Vagina (tissue), 2 donors: Measurements from ENCODE around the gene ARHGAP21. TPM values are rescaled to one million over a fixed set of nuclear protein-coding genes. Genes with fewer than 3 reads are reported as not detected.

Experiments
- DNase-seq, 2 donors: peaks; one replicate each; pipeline ENCODE4 v3.0.0-alpha.2; 2017; ENCODE audit errors: extremely low spot score in 2 of 2
- H3K27ac ChIP-seq: fragments of 200-600 bp; sonication (generic); one replicate; pipeline ENCODE4 v1.5.1; 2019
- H3K27me3 ChIP-seq: fragments of 200-600 bp; sonication (generic); one replicate; pipeline ENCODE4 v1.5.1; 2019
- H3K36me3 ChIP-seq, 2 donors: fragments of 200-600 bp; sonication (generic); one replicate each; pipeline ENCODE4 v1.5.1; 2017 to 2019
- H3K4me1 ChIP-seq: fragments of 200-600 bp; sonication (generic); one replicate; pipeline ENCODE4 v1.5.1; 2019
- H3K4me3 ChIP-seq, 2 donors: fragments of 200-600 bp; sonication (generic); 1 replicate in 1 of 2; 2 replicates in 1 of 2; pipeline ENCODE4 v1.5.1; 2016 to 2019
- H3K9me3 ChIP-seq: fragments of 200-600 bp; sonication (generic); one replicate; pipeline ENCODE4 v1.5.1; 2019
- CTCF ChIP-seq, 3 experiments: fragments of 450-650 bp in 2 of 3; fragments of 200-600 bp in 1 of 3; sonication (generic) in 1 of 3; IDR thresholded peaks; one replicate each; pipeline ENCODE4 v1.5.1; 2017 to 2019; ENCODE audit warnings: antibody characterized with exemption in 3 of 3, mild to moderate bottlenecking in 2 of 3, moderate library complexity in 2 of 3
- POLR2A ChIP-seq, 2 donors: fragments of 450-650 bp; IDR thresholded peaks; one replicate each; pipeline ENCODE4 v1.6.1; 2017; ENCODE audit warnings: antibody characterized with exemption in 2 of 2, mild to moderate bottlenecking in 2 of 2, moderate library complexity in 2 of 2
- POLR2AphosphoS5 ChIP-seq, 2 donors: sonication (generic); formaldehyde crosslinking; IDR thresholded peaks; one replicate each; pipeline ENCODE4 v1.9.0; 2017; ENCODE audit warnings: antibody characterized with exemption in 2 of 2, mild to moderate bottlenecking in 2 of 2, low read depth in 1 of 2; ENCODE audit not compliant: insufficient read depth in 1 of 2
- intact Hi-C: fragments of 100-400 bp; cut with DNase I; formaldehyde crosslinking; loops from one replicate; pipeline ENCODE4 v1.15.1; 2023
- total RNA-seq: library from RNA; depleted of rRNA; stranded (reverse); fragments of >200 nt; gene quantifications from one replicate; pipeline ENCODE4 v1.2.3, GENCODE V29; 2016

Gene ARHGAP21
- total RNA-seq, 1 donor from 2014 or later: 43.0 TPM

GRCh38 chr10:24552346-24553016 is 171.2 kb downstream of the ARHGAP21 start:
- Histone ChIP-seq H3K9me3 (no peaks in the 10 kb centered on the region), H3K4me1 (peaks cover 14% of the 10 kb centered on the region), H3K36me3 (no peaks in the 10 kb centered on the region), H3K4me3 (no peak overlapping the region), H3K27me3 (no peaks in the 10 kb centered on the region), H3K27ac (no peak overlapping the region)
- no peak for DNase-seq
- TF ChIP-seq CTCF (IDR thresholded peaks at IDR 0.05) (no peak), POLR2AphosphoS5 (IDR thresholded peaks at IDR 0.05; ENCODE audit: insufficient read depth in 1 of 2, low read depth in 1 of 2) (no peak), POLR2A (IDR thresholded peaks at IDR 0.05) (no peak)
- intact Hi-C loops: no loop called here

- H3K27ac ChIP-seq: no peak overlapping the region
- TF ChIP-seq CTCF (IDR thresholded peaks at IDR 0.05) (no peak), POLR2AphosphoS5 (IDR thresholded peaks at IDR 0.05; ENCODE audit: insufficient read depth in 1 of 2, low read depth in 1 of 2) (no peak), POLR2A (IDR thresholded peaks at IDR 0.05) (no peak)
- no peaks in the 10 kb centered on the region for H3K9me3 ChIP-seq
- H3K4me1 ChIP-seq: peaks cover 10% of the 10 kb centered on the region
- H3K27me3 ChIP-seq: no peaks in the 10 kb centered on the region
- DNase-seq: no peak
- H3K36me3 ChIP-seq: no peaks in the 10 kb centered on the region
- no peak overlapping the region for H3K4me3 ChIP-seq
- intact Hi-C loops: no loop called here
Observed at GRCh38 chr10:24551161-24551560, 172.5 kb downstream of the ARHGAP21 start.

GRCh38 chr10:24550680-24551079 is 173.0 kb downstream of the ARHGAP21 start:
- peaks cover 10% of the 10 kb centered on the region for H3K4me1 ChIP-seq
- H3K36me3 ChIP-seq: no peaks in the 10 kb centered on the region
- no peak overlapping the region for H3K27ac ChIP-seq
- H3K9me3 ChIP-seq: no peaks in the 10 kb centered on the region
- H3K27me3 ChIP-seq: no peaks in the 10 kb centered on the region
- no peak for TF ChIP-seq CTCF (IDR thresholded peaks at IDR 0.05)
- no peak for TF ChIP-seq POLR2A (IDR thresholded peaks at IDR 0.05)
- TF ChIP-seq POLR2AphosphoS5 (IDR thresholded peaks at IDR 0.05; ENCODE audit: insufficient read depth in 1 of 2, low read depth in 1 of 2): no peak
- no peak for DNase-seq
- no peak overlapping the region for H3K4me3 ChIP-seq
- intact Hi-C loops: no loop called here

- no peak for DNase-seq
- H3K4me1 ChIP-seq: no peaks in the 10 kb centered on the region
- no peaks in the 10 kb centered on the region for H3K36me3 ChIP-seq
- H3K4me3 ChIP-seq: no peak overlapping the region
- H3K9me3 ChIP-seq: no peaks in the 10 kb centered on the region
- H3K27me3 ChIP-seq: no peaks in the 10 kb centered on the region
- TF ChIP-seq CTCF (IDR thresholded peaks at IDR 0.05) (no peak), POLR2AphosphoS5 (IDR thresholded peaks at IDR 0.05; ENCODE audit: insufficient read depth in 1 of 2, low read depth in 1 of 2) (no peak), POLR2A (IDR thresholded peaks at IDR 0.05) (no peak)
- no peak overlapping the region for H3K27ac ChIP-seq
- intact Hi-C loops: no loop called here
Observed at GRCh38 chr10:24545585-24545984, 178.1 kb downstream of the ARHGAP21 start.

- Histone ChIP-seq H3K27me3 (no peaks in the 10 kb centered on the region), H3K27ac (no peak overlapping the region), H3K4me3 (no peak overlapping the region), H3K4me1 (no peaks in the 10 kb centered on the region), H3K9me3 (no peaks in the 10 kb centered on the region), H3K36me3 (peaks cover 0 to 2% of the 10 kb centered on the region in 2 donors)
- TF ChIP-seq POLR2A (IDR thresholded peaks at IDR 0.05): no peak
- TF ChIP-seq POLR2AphosphoS5 (IDR thresholded peaks at IDR 0.05; ENCODE audit: insufficient read depth in 1 of 2, low read depth in 1 of 2): no peak
- TF ChIP-seq CTCF (IDR thresholded peaks at IDR 0.05): no peak
- no peak for DNase-seq
- intact Hi-C loops: no loop called here
Observed at GRCh38 chr10:24544776-24545175, 178.9 kb downstream of the ARHGAP21 start.
